DOHH2 (cell line): ENCODE data around the gene RNF175.

ENCODE experiments used
- EZH2phosphoT487 ChIP-seq: fragments of 200-600 bp; sonication (generic); IDR thresholded peaks from 2 replicates; pipeline ENCODE4 v1.6.1; 2017; ENCODE audit warnings: borderline replicate concordance, mild to moderate bottlenecking, antibody characterized with exemption, low read length, moderate library complexity, mixed read lengths
- TF ChIP-seq, protein P1 (sequence below): fragments of 200-600 bp; sonication (generic); IDR thresholded peaks from one replicate; pipeline ENCODE4 v1.5.1; 2014; ENCODE audit warnings: antibody characterized with exemption, mild to moderate bottlenecking, low read depth, low read length; ENCODE audit not compliant: poor library complexity, severe bottlenecking

DNA sequence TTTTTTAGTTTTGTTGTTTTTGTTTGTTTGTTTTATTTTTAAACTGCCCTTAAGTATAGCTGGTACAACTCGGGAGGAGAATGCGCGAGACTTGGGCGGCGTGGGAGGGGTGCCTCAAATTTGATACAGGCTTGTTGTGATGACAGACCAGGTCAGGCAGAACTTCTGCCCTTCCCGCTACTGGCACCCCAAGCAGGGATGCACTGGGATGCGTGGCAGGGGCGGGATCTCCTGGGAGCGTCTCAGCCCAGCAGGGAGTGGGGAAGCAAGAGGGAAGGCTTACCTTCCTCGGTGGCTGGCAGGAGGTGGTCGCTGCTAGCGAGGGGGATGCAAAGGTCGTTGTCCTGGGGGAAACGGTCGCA is 28.2 kb upstream of the RNF175 start:
- TF ChIP-seq, protein P1, sequence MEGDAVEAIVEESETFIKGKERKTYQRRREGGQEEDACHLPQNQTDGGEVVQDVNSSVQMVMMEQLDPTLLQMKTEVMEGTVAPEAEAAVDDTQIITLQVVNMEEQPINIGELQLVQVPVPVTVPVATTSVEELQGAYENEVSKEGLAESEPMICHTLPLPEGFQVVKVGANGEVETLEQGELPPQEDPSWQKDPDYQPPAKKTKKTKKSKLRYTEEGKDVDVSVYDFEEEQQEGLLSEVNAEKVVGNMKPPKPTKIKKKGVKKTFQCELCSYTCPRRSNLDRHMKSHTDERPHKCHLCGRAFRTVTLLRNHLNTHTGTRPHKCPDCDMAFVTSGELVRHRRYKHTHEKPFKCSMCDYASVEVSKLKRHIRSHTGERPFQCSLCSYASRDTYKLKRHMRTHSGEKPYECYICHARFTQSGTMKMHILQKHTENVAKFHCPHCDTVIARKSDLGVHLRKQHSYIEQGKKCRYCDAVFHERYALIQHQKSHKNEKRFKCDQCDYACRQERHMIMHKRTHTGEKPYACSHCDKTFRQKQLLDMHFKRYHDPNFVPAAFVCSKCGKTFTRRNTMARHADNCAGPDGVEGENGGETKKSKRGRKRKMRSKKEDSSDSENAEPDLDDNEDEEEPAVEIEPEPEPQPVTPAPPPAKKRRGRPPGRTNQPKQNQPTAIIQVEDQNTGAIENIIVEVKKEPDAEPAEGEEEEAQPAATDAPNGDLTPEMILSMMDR: no peak
- no peak for TF ChIP-seq EZH2phosphoT487
